ENCODE measurements around the gene CSNK2A1. TPM values are rescaled to one million over a fixed set of nuclear protein-coding genes. Genes with fewer than 3 reads are reported as not detected.
A peak's percentile ranks its signal among the peaks of the same experiment; 100 is the strongest.

CSNK2A1 gene
- total and polyA plus RNA-seq, 11 donors, result 30.3 to 136 (median 119) TPM

DNA sequence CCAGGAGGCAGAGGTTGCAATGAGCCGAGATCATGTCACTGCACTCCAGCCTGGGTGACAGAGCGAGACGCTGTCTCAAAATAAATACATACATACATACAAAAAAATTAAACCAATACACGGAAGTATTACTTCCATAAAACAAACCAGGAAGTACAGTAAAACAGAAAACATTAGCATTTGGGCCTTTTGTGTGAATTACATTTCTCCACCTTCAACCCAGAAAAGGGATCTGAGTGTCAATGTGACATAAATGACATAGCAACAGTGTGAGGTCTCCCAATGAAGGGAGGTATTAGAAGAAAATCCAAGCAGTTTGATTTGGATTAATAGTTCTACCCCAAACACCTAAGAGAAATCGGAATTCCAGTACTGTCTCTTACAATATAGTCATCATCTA, 10.1 kb downstream of the CSNK2A1 start:
- ATAC-seq (no peak), DNase-seq (no peak)
- peaks cover 3 to 83% (median 60%) of the 10 kb centered on the region in 12 donors for H3K4me1 ChIP-seq
- peaks cover 0 to 7% (median 0%) of the 10 kb centered on the region in 9 donors for H3K36me3 ChIP-seq
- H3K27ac ChIP-seq, result peak overlapping the region in 1 of 12 donors; percentile 15
- no peak for TF ChIP-seq CTCF (IDR thresholded peaks at IDR 0.05)
- TF ChIP-seq POLR2A (IDR thresholded peaks at IDR 0.05), result no peak
- WGBS, 4 donors, result 88 to 91% (median 90%) methylated on average over 5 of the region's 5 CpGs
- intact Hi-C loops (cut with DNase I), result no loop called here
- no peaks in the 10 kb centered on the region for H3K9me3 ChIP-seq
- H3K27me3 ChIP-seq, result no peaks in the 10 kb centered on the region
- no peak overlapping the region for H3K4me3 ChIP-seq

GRCh38 chr20:532530-532929, 11.1 kb downstream of the CSNK2A1 start:
- 74 to 86% (median 82%) methylated on average over 4 of the region's 4 CpGs for WGBS, 4 donors
- TF ChIP-seq CTCF (IDR thresholded peaks at IDR 0.05) (no peak), POLR2A (IDR thresholded peaks at IDR 0.05) (no peak)
- intact Hi-C loops (cut with DNase I), result no loop called here
- H3K4me3 ChIP-seq, result no peak overlapping the region
- H3K27me3 ChIP-seq, result no peaks in the 10 kb centered on the region
- H3K4me1 ChIP-seq, result peaks cover 2 to 75% (median 54%) of the 10 kb centered on the region in 12 donors
- H3K9me3 ChIP-seq, result peaks cover 0 to 6% (median 0%) of the 10 kb centered on the region in 12 donors
- DNase-seq (no peak), ATAC-seq (no peak)
- no peak overlapping the region for H3K27ac ChIP-seq
- peaks cover 0 to 11% (median 2%) of the 10 kb centered on the region in 9 donors for H3K36me3 ChIP-seq

DNA sequence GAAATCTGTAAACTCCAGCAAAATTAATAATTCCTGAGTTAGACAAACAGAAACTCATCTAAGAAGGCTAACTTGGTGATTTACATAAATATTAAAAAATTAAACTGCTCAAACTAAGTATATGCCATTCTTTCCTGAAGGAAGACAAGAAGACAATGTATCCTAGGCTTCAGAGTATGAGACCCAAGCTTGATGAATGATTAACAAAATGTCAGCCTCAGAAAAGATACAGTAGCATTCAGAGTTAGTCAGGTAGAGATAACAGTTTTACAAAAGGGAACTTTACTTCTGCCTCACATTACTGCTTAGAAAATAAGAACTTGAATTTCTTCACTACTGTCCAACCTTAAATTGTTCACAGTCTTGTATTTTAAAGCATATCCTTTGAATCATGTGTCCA, 12.0 kb downstream of the CSNK2A1 start:
- no peak for TF ChIP-seq POLR2A (IDR thresholded peaks at IDR 0.05)
- TF ChIP-seq CTCF (IDR thresholded peaks at IDR 0.05), result no peak
- DNase-seq (no peak), ATAC-seq (no peak)
- intact Hi-C loops (cut with DNase I), result no loop called here
- Histone ChIP-seq H3K4me1 (peaks cover 0 to 66% (median 45%) of the 10 kb centered on the region in 12 donors), H3K4me3 (no peak overlapping the region), H3K27me3 (no peaks in the 10 kb centered on the region), H3K27ac (no peak overlapping the region), H3K9me3 (peaks cover 0 to 15% (median 7%) of the 10 kb centered on the region in 12 donors), H3K36me3 (peaks cover 0 to 19% (median 6%) of the 10 kb centered on the region in 9 donors)

GRCh38 chr20:530321-530720, 13.3 kb downstream of the CSNK2A1 start:
- intact Hi-C loops (cut with DNase I), result no loop called here
- Histone ChIP-seq H3K36me3 (peaks cover 0 to 29% (median 16%) of the 10 kb centered on the region in 9 donors), H3K4me1 (peaks cover 0 to 53% (median 33%) of the 10 kb centered on the region in 12 donors), H3K27me3 (no peaks in the 10 kb centered on the region), H3K4me3 (no peak overlapping the region), H3K27ac (no peak overlapping the region), H3K9me3 (peaks cover 0 to 24% (median 9%) of the 10 kb centered on the region in 12 donors)
- DNase-seq (no peak), ATAC-seq (no peak)
- no peak for TF ChIP-seq POLR2A (IDR thresholded peaks at IDR 0.05)
- 92 to 97% (median 95%) methylated on average over 6 of the region's 6 CpGs for WGBS, 4 donors
